Measurements from ENCODE around the gene KCNS1. TPM values are rescaled to one million over a fixed set of nuclear protein-coding genes. Genes with fewer than 3 reads are reported as not detected.
A peak's percentile ranks its signal among the peaks of the same experiment; 100 is the strongest.

KCNS1 gene
- total RNA-seq, 4 donors from 2014 or later, result 0.21 to 0.22 TPM; not detected in 2

DNA sequence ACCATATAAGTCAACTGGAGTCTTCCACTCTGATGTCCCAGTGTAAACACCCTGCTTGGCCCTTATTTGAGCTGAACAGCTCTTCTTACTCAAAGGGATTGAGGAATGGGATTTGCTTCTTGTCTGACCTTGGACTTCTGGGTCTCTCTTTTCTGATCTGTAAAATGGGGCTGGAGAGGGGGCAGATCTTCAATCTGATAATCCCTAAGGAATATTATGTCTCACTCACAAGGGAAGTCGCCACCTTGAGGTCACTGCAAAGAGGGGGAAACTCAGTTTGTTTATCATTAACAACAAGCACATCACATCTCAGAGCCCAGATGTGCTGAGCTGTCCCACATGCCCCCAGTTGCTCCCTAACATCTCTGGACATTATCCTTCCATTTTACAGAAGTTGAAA, 15.1 kb downstream of the KCNS1 start:
- Histone ChIP-seq H3K36me3 (peaks cover 0 to 33% (median 0%) of the 10 kb centered on the region in 3 donors), H3K4me3 (no peak overlapping the region), H3K27ac (no peak overlapping the region), H3K27me3 (no peaks in the 10 kb centered on the region), H3K4me1 (no peaks in the 10 kb centered on the region), H3K9me3 (peaks cover 0 to 13% (median 2%) of the 10 kb centered on the region in 4 donors)
- TF ChIP-seq, protein P1, sequence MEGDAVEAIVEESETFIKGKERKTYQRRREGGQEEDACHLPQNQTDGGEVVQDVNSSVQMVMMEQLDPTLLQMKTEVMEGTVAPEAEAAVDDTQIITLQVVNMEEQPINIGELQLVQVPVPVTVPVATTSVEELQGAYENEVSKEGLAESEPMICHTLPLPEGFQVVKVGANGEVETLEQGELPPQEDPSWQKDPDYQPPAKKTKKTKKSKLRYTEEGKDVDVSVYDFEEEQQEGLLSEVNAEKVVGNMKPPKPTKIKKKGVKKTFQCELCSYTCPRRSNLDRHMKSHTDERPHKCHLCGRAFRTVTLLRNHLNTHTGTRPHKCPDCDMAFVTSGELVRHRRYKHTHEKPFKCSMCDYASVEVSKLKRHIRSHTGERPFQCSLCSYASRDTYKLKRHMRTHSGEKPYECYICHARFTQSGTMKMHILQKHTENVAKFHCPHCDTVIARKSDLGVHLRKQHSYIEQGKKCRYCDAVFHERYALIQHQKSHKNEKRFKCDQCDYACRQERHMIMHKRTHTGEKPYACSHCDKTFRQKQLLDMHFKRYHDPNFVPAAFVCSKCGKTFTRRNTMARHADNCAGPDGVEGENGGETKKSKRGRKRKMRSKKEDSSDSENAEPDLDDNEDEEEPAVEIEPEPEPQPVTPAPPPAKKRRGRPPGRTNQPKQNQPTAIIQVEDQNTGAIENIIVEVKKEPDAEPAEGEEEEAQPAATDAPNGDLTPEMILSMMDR (IDR thresholded peaks at IDR 0.05), result no peak
- TF ChIP-seq EP300 (IDR thresholded peaks at IDR 0.05) (no peak), POLR2A (IDR thresholded peaks at IDR 0.05) (no peak)
- WGBS, 2 donors, result 86 to 100% methylated on average over 1 of the region's 1 CpG
- no peak for DNase-seq (ENCODE audit: low spot score in 2 of 2)

DNA sequence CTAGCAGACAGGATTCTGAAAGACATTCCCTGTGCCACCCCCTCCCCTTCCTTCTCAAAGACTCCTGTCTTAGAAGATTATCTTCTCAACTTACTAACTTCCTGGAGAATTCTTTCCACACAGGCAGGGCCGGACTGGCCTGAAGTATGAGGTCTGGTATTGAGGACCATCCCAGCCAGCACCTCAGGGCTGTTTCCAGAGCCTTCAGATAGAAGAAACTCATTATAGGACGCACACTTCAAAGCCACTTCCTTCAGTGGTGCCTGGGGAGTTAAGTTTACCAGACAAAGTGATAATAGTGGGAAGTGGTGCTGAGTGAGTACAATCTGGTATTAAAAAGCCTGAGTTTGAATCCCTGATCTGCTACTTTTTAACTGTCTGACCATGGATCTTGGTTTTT, 15.6 kb downstream of the KCNS1 start:
- no peak for DNase-seq (ENCODE audit: low spot score in 2 of 2)
- Histone ChIP-seq H3K9me3 (peaks cover 0 to 13% (median 2%) of the 10 kb centered on the region in 4 donors), H3K36me3 (peaks cover 0 to 39% (median 0%) of the 10 kb centered on the region in 3 donors), H3K4me1 (no peaks in the 10 kb centered on the region), H3K4me3 (no peak overlapping the region), H3K27ac (no peak overlapping the region), H3K27me3 (no peaks in the 10 kb centered on the region)
- WGBS, 2 donors, result 50 to 53% methylated on average over 2 of the region's 2 CpGs
- TF ChIP-seq, protein P1 (IDR thresholded peaks at IDR 0.05), result no peak
- TF ChIP-seq EP300 (IDR thresholded peaks at IDR 0.05) (no peak), POLR2A (IDR thresholded peaks at IDR 0.05) (no peak)

DNA sequence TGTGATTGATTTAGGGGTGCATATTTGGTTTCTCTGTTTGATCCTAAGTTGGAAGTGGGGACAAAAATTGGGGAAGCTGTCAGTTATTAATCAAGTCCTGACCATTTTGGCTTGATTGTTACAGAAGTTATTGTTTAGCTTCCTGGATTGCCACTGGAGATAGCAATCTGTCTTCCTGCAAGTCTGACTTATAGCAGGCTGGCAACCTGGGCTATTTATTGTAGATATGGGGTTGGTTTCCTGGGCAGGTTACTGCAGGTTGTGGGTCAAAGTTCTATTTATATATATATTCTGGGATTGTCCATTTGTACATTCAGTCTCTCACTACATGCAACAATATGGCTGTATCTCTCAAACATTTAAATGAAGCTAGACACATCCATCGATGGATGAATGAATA, 17.8 kb downstream of the KCNS1 start:
- H3K9me3 ChIP-seq, result peaks cover 0 to 13% (median 2%) of the 10 kb centered on the region in 4 donors
- TF ChIP-seq, protein P1 (IDR thresholded peaks at IDR 0.05), result no peak
- TF ChIP-seq EP300 (IDR thresholded peaks at IDR 0.05), result no peak
- no peak for TF ChIP-seq POLR2A (IDR thresholded peaks at IDR 0.05)
- WGBS, 2 donors, result 76 to 92% methylated on average over 1 of the region's 1 CpG
- H3K27ac ChIP-seq, result no peak overlapping the region
- H3K4me1 ChIP-seq, result no peaks in the 10 kb centered on the region
- no peak for DNase-seq (ENCODE audit: low spot score in 2 of 2)
- peaks cover 0 to 43% (median 2%) of the 10 kb centered on the region in 3 donors for H3K36me3 ChIP-seq
- H3K27me3 ChIP-seq, result no peaks in the 10 kb centered on the region
- no peak overlapping the region for H3K4me3 ChIP-seq

DNA sequence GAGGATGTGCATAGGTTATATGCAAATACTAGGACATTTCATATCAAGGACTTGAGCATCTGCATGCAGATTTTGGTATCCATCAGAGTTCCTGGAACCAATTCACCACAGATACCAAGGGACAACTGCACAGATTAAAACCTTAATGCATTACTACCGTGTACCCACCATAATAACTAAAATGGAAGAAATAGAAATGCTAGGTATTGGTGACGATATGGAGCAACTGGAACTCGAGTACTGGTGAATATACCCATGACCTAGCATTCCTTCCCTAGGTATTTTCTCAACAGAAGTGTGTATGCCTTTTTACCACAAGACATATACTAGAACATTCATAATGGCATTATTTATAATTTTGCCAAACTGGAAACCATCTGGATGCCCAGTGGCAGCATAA, 18.5 kb downstream of the KCNS1 start:
- peaks cover 0 to 5% (median 0%) of the 10 kb centered on the region in 4 donors for H3K4me1 ChIP-seq
- H3K9me3 ChIP-seq, result peaks cover 0 to 13% (median 2%) of the 10 kb centered on the region in 4 donors
- peaks cover 0 to 43% (median 2%) of the 10 kb centered on the region in 3 donors for H3K36me3 ChIP-seq
- 98 to 99% methylated on average over 3 of the region's 3 CpGs for WGBS, 2 donors
- H3K27ac ChIP-seq, result no peak overlapping the region
- no peak overlapping the region for H3K4me3 ChIP-seq
- TF ChIP-seq POLR2A (IDR thresholded peaks at IDR 0.05), result no peak
- no peak for TF ChIP-seq EP300 (IDR thresholded peaks at IDR 0.05)
- TF ChIP-seq, protein P1 (IDR thresholded peaks at IDR 0.05), result no peak
- no peak for DNase-seq (ENCODE audit: low spot score in 2 of 2)
- no peaks in the 10 kb centered on the region for H3K27me3 ChIP-seq

DNA sequence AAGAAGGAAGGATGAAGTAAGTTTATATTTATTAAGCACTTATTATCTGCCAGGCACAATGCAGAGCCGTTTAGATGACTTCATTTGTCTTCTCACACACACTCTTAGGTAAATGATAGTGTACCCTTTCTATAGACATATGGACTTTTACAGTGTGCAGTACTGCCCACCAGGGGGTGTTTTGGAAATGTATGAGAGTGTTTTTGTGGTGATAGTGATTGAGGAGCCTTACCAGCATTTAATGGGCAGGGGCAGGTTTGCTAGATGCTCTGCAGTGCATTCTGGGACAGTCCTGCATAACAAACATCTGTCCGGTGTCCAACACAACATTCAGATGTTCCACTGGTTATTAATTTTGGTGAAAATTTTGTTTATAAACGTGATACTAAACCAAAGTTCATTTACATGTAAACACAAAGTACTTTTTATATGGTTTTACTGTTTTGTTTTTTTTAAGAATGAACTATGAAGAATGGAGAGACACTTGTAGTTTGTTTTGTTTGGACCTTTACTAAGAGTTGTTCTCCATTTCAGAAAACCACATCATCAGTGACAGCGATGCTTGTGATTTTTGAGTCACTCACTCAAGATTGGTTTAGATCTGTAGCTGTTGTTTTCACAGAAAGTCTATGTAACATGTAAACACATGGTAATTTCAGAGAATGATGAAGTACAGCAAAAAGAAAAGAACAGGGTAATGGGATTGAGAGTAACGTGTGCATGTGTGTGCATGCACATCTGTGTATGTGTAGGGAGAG, 19.9 kb downstream of the KCNS1 start:
- TF ChIP-seq EP300 (IDR thresholded peaks at IDR 0.05), result no peak
- TF ChIP-seq, protein P1 (IDR thresholded peaks at IDR 0.05), result peak in 1 of 5 experiments; percentile 10
- WGBS, 2 donors, result 63 to 65% methylated on average over 5 of the region's 5 CpGs
- Histone ChIP-seq H3K4me3 (no peak overlapping the region), H3K4me1 (peaks cover 0 to 19% (median 0%) of the 10 kb centered on the region in 4 donors), H3K27ac (peak overlapping the region in 1 of 4 donors; percentile 14), H3K36me3 (peaks cover 0 to 46% (median 2%) of the 10 kb centered on the region in 3 donors), H3K9me3 (peaks cover 0 to 13% (median 2%) of the 10 kb centered on the region in 4 donors), H3K27me3 (no peaks in the 10 kb centered on the region)
- no peak for DNase-seq (ENCODE audit: low spot score in 2 of 2)

All from tibial nerve (tissue), 4 donors.